ENCODE data around the gene GAPDH. TPM values are rescaled to one million over a fixed set of nuclear protein-coding genes. Genes with fewer than 3 reads are reported as not detected.
"Not testable (repeated sequence)": the region's sequence is repeated elsewhere in the genome, so short reads cannot be mapped to it uniquely, and the experiment has no call there.

GAPDH gene
- total RNA-seq, 4 donors from 2014 or later: 1,806 to 2,946 (median 2,333) TPM

DNA sequence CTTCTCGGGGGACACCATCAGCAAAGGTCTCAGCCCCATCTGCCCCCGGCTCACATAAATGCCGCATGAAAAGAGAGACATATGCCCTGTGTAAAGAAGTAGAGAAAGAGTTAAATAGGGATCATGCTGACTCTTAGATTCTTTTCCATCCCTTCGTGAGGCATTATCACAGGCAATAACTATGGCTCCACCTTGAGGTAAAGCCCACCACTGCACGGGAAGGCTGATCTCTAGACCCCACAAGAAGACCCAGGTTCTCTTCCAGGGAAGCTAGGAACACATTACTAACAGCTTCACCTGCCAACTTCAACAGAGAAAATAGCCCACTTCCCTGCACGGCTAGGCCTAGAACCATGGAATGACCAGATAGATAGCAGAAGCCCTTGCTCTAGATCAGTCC is 47.9 kb downstream of the GAPDH start:
- no peak overlapping the region for H3K27ac ChIP-seq
- 76% methylated on average over 6 of the region's 6 CpGs; no CpG with 5 or more reads in 1 of the 2 donors for WGBS, 2 donors (ENCODE audit: low coverage in 1 of 2)
- peaks cover 0 to 92% (median 48%) of the 10 kb centered on the region in 4 donors for H3K36me3 ChIP-seq
- no peak for TF ChIP-seq POLR2A (IDR thresholded peaks at IDR 0.05)
- no peak for TF ChIP-seq EP300 (IDR thresholded peaks at IDR 0.05; ENCODE audit: low read depth)
- no peak for TF ChIP-seq POLR2AphosphoS5 (IDR thresholded peaks at IDR 0.05)
- TF ChIP-seq, protein P1, sequence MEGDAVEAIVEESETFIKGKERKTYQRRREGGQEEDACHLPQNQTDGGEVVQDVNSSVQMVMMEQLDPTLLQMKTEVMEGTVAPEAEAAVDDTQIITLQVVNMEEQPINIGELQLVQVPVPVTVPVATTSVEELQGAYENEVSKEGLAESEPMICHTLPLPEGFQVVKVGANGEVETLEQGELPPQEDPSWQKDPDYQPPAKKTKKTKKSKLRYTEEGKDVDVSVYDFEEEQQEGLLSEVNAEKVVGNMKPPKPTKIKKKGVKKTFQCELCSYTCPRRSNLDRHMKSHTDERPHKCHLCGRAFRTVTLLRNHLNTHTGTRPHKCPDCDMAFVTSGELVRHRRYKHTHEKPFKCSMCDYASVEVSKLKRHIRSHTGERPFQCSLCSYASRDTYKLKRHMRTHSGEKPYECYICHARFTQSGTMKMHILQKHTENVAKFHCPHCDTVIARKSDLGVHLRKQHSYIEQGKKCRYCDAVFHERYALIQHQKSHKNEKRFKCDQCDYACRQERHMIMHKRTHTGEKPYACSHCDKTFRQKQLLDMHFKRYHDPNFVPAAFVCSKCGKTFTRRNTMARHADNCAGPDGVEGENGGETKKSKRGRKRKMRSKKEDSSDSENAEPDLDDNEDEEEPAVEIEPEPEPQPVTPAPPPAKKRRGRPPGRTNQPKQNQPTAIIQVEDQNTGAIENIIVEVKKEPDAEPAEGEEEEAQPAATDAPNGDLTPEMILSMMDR (IDR thresholded peaks at IDR 0.05): no peak
- no peaks in the 10 kb centered on the region for H3K9me3 ChIP-seq
- in situ Hi-C loops (cut with MboI; ENCODE audit: low pct_ligation_motif_present in 1 of 4, low pct_unique_long_range_greater_than_20kb in 1 of 4, low sequenced_read_pairs in 3 of 4) (no loop called here), intact Hi-C loops (cut with DNase I; ENCODE audit: low total_unique reads) (no loop called here)
- no peak overlapping the region for H3K4me3 ChIP-seq
- DNase-seq: no peak
- no peaks in the 10 kb centered on the region for H3K4me1 ChIP-seq
- H3K27me3 ChIP-seq: no peaks in the 10 kb centered on the region

DNA sequence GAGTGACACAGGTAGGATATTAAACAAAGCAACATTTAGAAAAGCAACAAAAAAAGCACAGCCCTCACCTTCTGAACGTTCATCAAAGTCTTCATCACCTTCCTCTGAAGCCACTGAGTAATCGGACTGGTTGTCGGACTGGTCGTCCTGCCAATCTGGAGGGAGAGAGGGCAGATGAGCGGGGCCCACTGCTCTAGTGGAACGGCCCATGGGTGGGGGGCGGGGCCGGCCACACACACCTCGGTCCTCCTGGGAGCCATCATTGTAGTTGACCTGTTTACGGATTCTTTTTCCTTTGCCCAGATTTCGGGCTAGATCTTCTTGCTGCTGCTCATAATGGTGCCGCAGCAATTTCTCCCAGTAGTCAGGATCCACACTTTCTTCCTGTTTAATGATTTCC is 48.6 kb downstream of the GAPDH start:
- no peak for TF ChIP-seq POLR2AphosphoS5 (IDR thresholded peaks at IDR 0.05)
- no peak for TF ChIP-seq EP300 (IDR thresholded peaks at IDR 0.05; ENCODE audit: low read depth)
- TF ChIP-seq, protein P1 (IDR thresholded peaks at IDR 0.05): no peak
- TF ChIP-seq POLR2A (IDR thresholded peaks at IDR 0.05): no peak
- 90 to 95% methylated on average over 3 to 12 of the region's 12 CpGs for WGBS, 2 donors (ENCODE audit: low coverage in 1 of 2)
- no peak overlapping the region for H3K27ac ChIP-seq
- intact Hi-C loops (cut with DNase I; ENCODE audit: low total_unique reads) (no loop called here), in situ Hi-C loops (cut with MboI; ENCODE audit: low pct_ligation_motif_present in 1 of 4, low pct_unique_long_range_greater_than_20kb in 1 of 4, low sequenced_read_pairs in 3 of 4) (no loop called here)
- no peaks in the 10 kb centered on the region for H3K9me3 ChIP-seq
- peaks cover 0 to 93% (median 48%) of the 10 kb centered on the region in 4 donors for H3K36me3 ChIP-seq
- no peaks in the 10 kb centered on the region for H3K4me1 ChIP-seq
- H3K4me3 ChIP-seq: no peak overlapping the region
- DNase-seq: no peak
- no peaks in the 10 kb centered on the region for H3K27me3 ChIP-seq

DNA sequence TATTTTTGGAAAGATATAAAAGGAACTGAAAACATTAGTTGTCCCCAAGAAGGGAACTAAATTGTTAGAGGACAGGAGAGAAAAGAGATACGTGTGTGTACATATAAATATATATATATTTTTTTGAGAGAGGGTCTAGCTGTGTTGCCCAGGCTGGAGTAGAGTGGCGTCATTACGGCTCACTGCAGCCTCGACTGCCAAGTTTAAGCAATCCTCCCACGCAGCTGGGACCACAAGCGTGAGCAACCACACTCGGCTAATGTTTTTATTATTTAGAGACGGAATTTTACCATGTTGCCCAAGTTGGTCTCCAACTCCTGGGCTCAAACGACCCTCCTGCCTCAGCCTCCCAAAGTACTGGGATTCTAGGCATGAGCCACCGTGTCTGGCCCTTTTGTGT is 50.0 kb downstream of the GAPDH start:
- in situ Hi-C loops (cut with MboI; ENCODE audit: low pct_ligation_motif_present in 1 of 4, low pct_unique_long_range_greater_than_20kb in 1 of 4, low sequenced_read_pairs in 3 of 4): no loop called here
- Histone ChIP-seq H3K27me3 (no peaks in the 10 kb centered on the region), H3K4me3 (no peak overlapping the region), H3K4me1 (no peaks in the 10 kb centered on the region), H3K9me3 (no peaks in the 10 kb centered on the region), H3K36me3 (peaks cover 0 to 94% (median 46%) of the 10 kb centered on the region in 4 donors), H3K27ac (no peak overlapping the region)
- TF ChIP-seq, protein P1 (IDR thresholded peaks at IDR 0.05): no peak
- intact Hi-C loops (cut with DNase I; ENCODE audit: low total_unique reads): no loop called here
- no peak for DNase-seq
- WGBS, 2 donors (ENCODE audit: low coverage in 1 of 2): 87 to 89% methylated on average over 5 to 10 of the region's 10 CpGs

DNA sequence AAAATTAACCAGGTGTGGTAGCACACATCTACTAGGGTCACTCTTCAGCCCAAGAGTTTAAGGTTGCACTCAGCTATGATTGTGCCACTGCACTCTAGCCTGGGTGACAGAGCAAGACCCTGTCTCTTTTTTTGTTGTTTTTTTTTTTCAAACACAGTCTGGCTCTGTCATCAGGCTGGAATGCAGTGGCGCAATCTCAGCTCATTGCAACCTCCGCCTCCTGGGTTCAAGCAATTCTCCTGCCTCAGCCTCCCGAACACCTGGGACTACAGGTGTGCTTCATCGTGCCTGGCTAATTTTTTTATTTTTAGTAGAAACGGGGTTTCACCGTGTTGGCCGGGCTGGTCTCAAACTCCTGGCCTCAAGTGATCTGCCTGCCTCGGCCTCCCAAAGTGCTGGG is 52.3 kb downstream of the GAPDH start:
- not testable (repeated sequence) for H3K27me3 ChIP-seq

More for the DNA sequence above, 52.3 kb downstream of the GAPDH start:
- H3K9me3 ChIP-seq; DNase-seq; H3K27ac ChIP-seq; intact Hi-C loops (cut with DNase I; ENCODE audit: low total_unique reads); H3K4me3 ChIP-seq; in situ Hi-C loops (cut with MboI; ENCODE audit: low pct_ligation_motif_present in 1 of 4, low pct_unique_long_range_greater_than_20kb in 1 of 4, low sequenced_read_pairs in 3 of 4); H3K4me1 ChIP-seq: not testable (repeated sequence)
- WGBS, 2 donors (ENCODE audit: low coverage in 1 of 2): 92% methylated on average over 8 of the region's 8 CpGs
- H3K36me3 ChIP-seq: peaks cover 0 to 99% (median 48%) of the 10 kb centered on the region in 4 donors

Small RNA genes within 50 kb of the gene (small RNA-seq; reads per million reads assigned to genes)
- 131 to 343 (median 223) reads per million in 4 donors for gene SCARNA11

Other genes with a start within 250 kb of the GAPDH start
- gene PLEKHG6, start 223.8 kb upstream of the GAPDH start, total RNA-seq: 100 to 1,000 TPM; 142 to 373 (median 198) TPM
- 100 to 1,000 TPM; 229 to 317 (median 258) TPM for gene TNFRSF1A, start 192.4 kb upstream of the GAPDH start, total RNA-seq
- 100 to 1,000 TPM; 151 to 757 (median 502) TPM for gene SCNN1A, start 159.0 kb upstream of the GAPDH start, total RNA-seq
- gene LTBR, start 150.4 kb upstream of the GAPDH start, total RNA-seq: 100 to 1,000 TPM; 148 to 367 (median 208) TPM
- 10 to 100 TPM in 1 of 4 donors, 1 to 10 TPM in 2, not detected in 1; 1.1 to 16.8 (median 2.3) TPM for gene CD27, start 89.6 kb upstream of the GAPDH start, total RNA-seq
- 10 to 100 TPM; 47.6 to 99.1 (median 79.3) TPM for gene TAPBPL, start 82.5 kb upstream of the GAPDH start, total RNA-seq
- 10 to 100 TPM in 3 of 4 donors, 1 to 10 TPM in 1; 2.6 to 23.1 (median 17.7) TPM for gene VAMP1, start 63.8 kb upstream of the GAPDH start, total RNA-seq
- gene MRPL51, start 41.3 kb upstream of the GAPDH start, total RNA-seq: 10 to 100 TPM in 3 of 4 donors, 1 to 10 TPM in 1; 2.6 to 49.7 (median 40.9) TPM
- 10 to 100 TPM; 18.3 to 20.2 (median 19.2) TPM for gene NCAPD2, start 40.4 kb upstream of the GAPDH start, total RNA-seq
- 10 to 100 TPM in 1 of 4 donors, 1 to 10 TPM in 3; 6.1 to 54.2 (median 8.0) TPM for gene IFFO1, start 21.5 kb downstream of the GAPDH start, total RNA-seq
- gene NOP2, start 33.8 kb downstream of the GAPDH start, total RNA-seq: 100 to 1,000 TPM in 1 of 4 donors, 10 to 100 TPM in 3; 12.8 to 167 (median 30.5) TPM
- gene CHD4, start 72.9 kb downstream of the GAPDH start, total RNA-seq: 100 to 1,000 TPM; 142 to 165 (median 154) TPM
- gene LPAR5, start 101.4 kb downstream of the GAPDH start, total RNA-seq: 10 to 100 TPM; 27.9 to 50.1 (median 30.2) TPM
- gene ACRBP, start 112.9 kb downstream of the GAPDH start, total RNA-seq: 1 to 10 TPM in 3 of 4 donors, not detected in 1; 2.2 to 2.9 (median 2.7) TPM
- 100 to 1,000 TPM in 1 of 4 donors, 10 to 100 TPM in 3; 41.8 to 165 (median 56.6) TPM for gene ING4, start 128.6 kb downstream of the GAPDH start, total RNA-seq
- 10 to 100 TPM; 34.8 to 49.4 (median 42.8) TPM for gene ZNF384, start 154.9 kb downstream of the GAPDH start, total RNA-seq
- under 1 TPM in 1 of 4 donors, not detected in 3; 0.64 TPM for gene PIANP, start 166.3 kb downstream of the GAPDH start, total RNA-seq
- 10 to 100 TPM; 13.1 to 44.9 (median 36.9) TPM for gene COPS7A, start 189.5 kb downstream of the GAPDH start, total RNA-seq
- 100 to 1,000 TPM; 100 to 360 (median 164) TPM for gene MLF2, start 218.6 kb downstream of the GAPDH start, total RNA-seq
- 100 to 1,000 TPM in 1 of 4 donors, 10 to 100 TPM in 3; 64.0 to 124 (median 83.9) TPM for gene PTMS, start 231.8 kb downstream of the GAPDH start, total RNA-seq
- 1 to 10 TPM in 1 of 4 donors, under 1 TPM in 1, not detected in 2; 0.68 to 1.4 TPM for gene LAG3, start 238.0 kb downstream of the GAPDH start, total RNA-seq

Measured in transverse colon (tissue), 4 donors.